GM12878 (cell line): ENCODE results near the gene AASDHPPT. TPM values are rescaled to one million over a fixed set of nuclear protein-coding genes. Genes with fewer than 3 reads are reported as not detected.

Experiments
- ATAC-seq: fragments of 200-7000 bp; cut with Tn5 transposase; 3 replicates; pipeline ENCODE4 v1.9.1; 2020; ENCODE audit warnings: mild to moderate bottlenecking, moderate library complexity
- BruUV-seq: library from RNA; stranded (reverse); fragments of 400-500 nt; replicated peaks from 2 replicates; lab custom pipeline; 2021; lab: Mats Ljungman, UMichigan
- CTCF ChIA-PET: fragments of 300-600 bp; sonication (Branson Sonifier 250); formaldehyde crosslinking; extraction: SDS; loops from one replicate; lab custom pipeline; 2021; ENCODE audit warnings: inconsistent platforms; lab: Yijun Ruan, JAX
- POLR2A ChIA-PET: fragments of 350-600 bp; formaldehyde crosslinking; extraction: SDS; loops from one replicate; lab custom pipeline; 2021; ENCODE audit warnings: inconsistent platforms; lab: Charles Lee
- RAD21 ChIA-PET: fragments of 300-600 bp; sonication (Branson Sonifier 250); formaldehyde crosslinking; loops from one replicate; lab custom pipeline; 2023; ENCODE audit warnings: antibody characterized with exemption; ENCODE audit not compliant: unreplicated experiment; lab: Charles Lee
- SMC1A ChIA-PET: fragments of 300-600 bp; sonication (Branson Sonifier 250); formaldehyde crosslinking; loops from one replicate; lab custom pipeline; 2023; ENCODE audit not compliant: unreplicated experiment, uncharacterized antibody; lab: Charles Lee
- DNase-seq: peaks from one replicate; pipeline ENCODE4 v3.0.0-alpha.2; 2011; ENCODE audit warnings: low read depth, low spot score
- FAIRE-seq: peaks from 3 replicates; lab custom pipeline; 2011; peaks lifted over from hg19 to GRCh38; lab: Jason Lieb, UNC
- H2AFZ ChIP-seq: 2 replicates; pipeline ENCODE4 v1.6.0; 2011; ENCODE audit warnings: low read depth, low read length, control low read depth; ENCODE audit not compliant: control insufficient read depth
- H3K27ac ChIP-seq: 2 replicates; pipeline ENCODE4 v1.5.1; 2011; ENCODE audit warnings: control low read depth; ENCODE audit not compliant: control insufficient read depth, insufficient read depth
- H3K27me3 ChIP-seq, 2 experiments: replicated peaks in 1 of 2; 2 replicates each; pipeline versions ENCODE4 v1.6.0 to v1.6.1; 2011; ENCODE audit warnings: low read length in 1 of 2; ENCODE audit not compliant: control insufficient read depth in 2 of 2, insufficient read depth in 2 of 2
- H3K36me3 ChIP-seq, 2 experiments: 2 replicates each; pipeline ENCODE4 v1.5.1; 2011; ENCODE audit warnings: low read length in 1 of 2; ENCODE audit not compliant: control insufficient read depth in 2 of 2, insufficient read depth in 2 of 2
- H3K4me1 ChIP-seq: 2 replicates; pipeline ENCODE4 v1.6.1; 2011; ENCODE audit warnings: mild to moderate bottlenecking, low read length, moderate library complexity, mixed read lengths; ENCODE audit not compliant: control insufficient read depth, insufficient read depth
- H3K4me2 ChIP-seq: 2 replicates; pipeline ENCODE4 v1.6.0; 2011; ENCODE audit warnings: control low read depth; ENCODE audit not compliant: control insufficient read depth, insufficient read depth
- H3K4me3 ChIP-seq: fragments of 200-600 bp; sonication (generic); 2 replicates; pipeline ENCODE4 v1.5.1; 2016
- H3K79me2 ChIP-seq: 2 replicates; pipeline ENCODE4 v1.6.0; 2011; ENCODE audit warnings: low read length; ENCODE audit not compliant: control insufficient read depth, insufficient read depth
- H3K9ac ChIP-seq: 2 replicates; pipeline ENCODE4 v1.8.0; 2011; ENCODE audit warnings: low read length, control low read depth, mixed read lengths; ENCODE audit not compliant: control insufficient read depth, insufficient read depth
- H3K9me3 ChIP-seq: replicated peaks from 3 replicates; pipeline ENCODE4 v1.5.1; 2011; ENCODE audit warnings: mild to moderate bottlenecking, low read length; ENCODE audit not compliant: control insufficient read depth, insufficient read depth
- H4K20me1 ChIP-seq: 2 replicates; pipeline ENCODE4 v1.6.0; 2011; ENCODE audit not compliant: control insufficient read depth, insufficient read depth
- CHD4 ChIP-seq: fragments of 200-600 bp; sonication (generic); IDR thresholded peaks from 2 replicates; pipeline ENCODE4 v1.6.1; 2016; ENCODE audit warnings: mild to moderate bottlenecking
- MTA3 ChIP-seq: IDR thresholded peaks from 2 replicates; pipeline ENCODE4 v1.6.1; 2012; ENCODE audit warnings: low read length, inconsistent platforms, borderline replicate concordance
- NFIC ChIP-seq: IDR thresholded peaks from 2 replicates; pipeline ENCODE4 v1.6.1; 2012; ENCODE audit warnings: low read depth, mild to moderate bottlenecking, inconsistent platforms, low read length, moderate library complexity
- POLR2AphosphoS2 ChIP-seq: IDR thresholded peaks from 2 replicates; pipeline ENCODE4 v1.6.1; 2011; ENCODE audit warnings: low read depth, mild to moderate bottlenecking, low read length, improper control_type of control experiment, moderate library complexity
- RELA ChIP-seq: fragments of 450-650 bp; IDR thresholded peaks from 2 replicates; pipeline ENCODE4 v1.8.0; 2014; ENCODE audit warnings: borderline replicate concordance; ENCODE audit not compliant: partially characterized antibody
- SMARCA5 ChIP-seq: fragments of 450-650 bp; IDR thresholded peaks from 2 replicates; pipeline ENCODE4 v1.6.1; 2017; ENCODE audit warnings: mild to moderate bottlenecking
- SMC3 ChIP-seq: IDR thresholded peaks from 2 replicates; pipeline ENCODE4 v1.6.1; 2011; ENCODE audit warnings: low read length, improper control_type of control experiment, borderline replicate concordance
- SREBF2 ChIP-seq: IDR thresholded peaks from 2 replicates; pipeline ENCODE4 v1.6.1; 2012; ENCODE audit warnings: mild to moderate bottlenecking, low read length
- SUZ12 ChIP-seq: fragments of 200-600 bp; sonication (generic); IDR thresholded peaks from one replicate; pipeline ENCODE4 v1.6.1; 2018; ENCODE audit warnings: antibody characterized with exemption, mild to moderate bottlenecking; ENCODE audit not compliant: unreplicated experiment
- TBL1XR1 ChIP-seq: IDR thresholded peaks from 2 replicates; pipeline ENCODE4 v1.6.1; 2012; ENCODE audit warnings: low read depth, low read length, improper control_type of control experiment
- ZBED1 ChIP-seq: IDR thresholded peaks from 2 replicates; pipeline ENCODE4 v1.6.1; 2016; ENCODE audit warnings: borderline replicate concordance
- in situ Hi-C: fragments of 300-500 bp; cut with MboI; formaldehyde crosslinking; loops from 9 replicates; pipeline ENCODE4 v1.14.3; 2018; ENCODE audit warnings: mixed read lengths
- intact Hi-C: fragments of 100-400 bp; cut with micrococcal nuclease; formaldehyde crosslinking; loops from one replicate; pipeline ENCODE4 v1.14.2; 2022; ENCODE audit not compliant: unreplicated experiment
- polyA plus RNA-seq, 11 experiments: library from polyadenylated mRNA; depleted of rRNA in 4 of 11; unstranded in 6 of 11; stranded (reverse) in 5 of 11; fragments of >200 nt; fragmentation: Nextera tagmentation in 4 of 11; fragmentation: Illumina TruSeq in 1 of 11; extraction: Ambion mirVana in 4 of 11; extraction: Trizol in 1 of 11; gene quantifications; 1 replicate in 1 of 11; 2 replicates in 10 of 11; pipeline versions ENCODE4 v1.2.1 to v1.2.3, GENCODE V29; 2011 to 2016; ENCODE audit warnings: inconsistent platforms in 2 of 11, missing spikeins in 2 of 11, low read depth in 1 of 11
- total RNA-seq, 4 experiments: library from RNA; depleted of rRNA in 3 of 4; stranded (reverse); fragments of >200 nt in 3 of 4; fragmentation: Illumina TruSeq in 1 of 4; extraction: Trizol in 1 of 4; gene quantifications; 2 replicates each; pipeline versions ENCODE4 v1.2.1 to v1.2.3, GENCODE V29; 2013 to 2021
- TF ChIP-seq, protein P1 (sequence below): fragments of 450-650 bp; IDR thresholded peaks from 2 replicates; pipeline ENCODE4 v1.6.1; 2014; ENCODE audit warnings: mild to moderate bottlenecking
- TF ChIP-seq, protein P2 (sequence below): fragments of 150-350 bp; IDR thresholded peaks from 2 replicates; pipeline ENCODE4 v1.6.1; 2016; ENCODE audit warnings: low read depth, low read length
- TF ChIP-seq, protein P3 (sequence below): fragments of 450-650 bp; conservative IDR thresholded peaks from 2 replicates; pipeline ENCODE4 v1.6.1; 2017; ENCODE audit warnings: mild to moderate bottlenecking, moderate library complexity

Gene AASDHPPT
- total and polyA plus RNA-seq, 10 of the 15 experiments (the other 5 are each of a cell fraction or from before 2014, with no cell fraction given) = 37.3 to 92.6 (median 50.5) TPM

DNA sequence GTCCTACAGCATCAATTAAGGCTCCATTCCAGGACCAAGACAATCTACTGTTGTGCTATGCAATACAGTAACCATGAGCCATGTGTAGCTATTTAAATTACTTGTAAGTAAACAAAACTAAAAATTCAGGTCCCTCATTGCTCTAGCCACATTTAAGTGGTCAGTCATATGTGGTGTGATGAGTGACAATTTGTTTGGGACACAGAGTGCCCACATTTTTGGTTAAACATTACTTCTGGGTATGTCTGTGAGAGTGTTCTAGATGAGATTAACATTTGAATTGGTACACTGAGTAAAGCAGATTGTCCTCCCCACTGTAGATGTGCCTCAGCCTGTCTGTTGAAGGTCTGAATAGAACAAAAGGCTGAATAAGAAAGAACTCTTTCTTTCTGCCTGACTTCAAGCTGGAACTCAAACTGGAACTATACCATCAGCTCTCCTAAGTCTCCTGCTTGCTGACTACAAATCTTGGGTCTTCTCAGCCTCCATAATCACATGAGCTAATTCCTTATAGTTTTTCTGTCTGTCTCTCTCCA lies 16.1 kb upstream of the AASDHPPT start:
- no peaks in the 10 kb centered on the region for H3K79me2 ChIP-seq
- no TSS peak for BruUV-seq
- H3K27ac ChIP-seq = no peak overlapping the region
- ChIA-PET POLR2A (interaction anchor here (1.0 kb wide), 1 partner anchor 19 kb away, joined by 3 read pairs; no protein-coding TSS in a partner anchor), RAD21 (interaction anchor here (1.2 kb wide), 1 partner anchor 16 kb away, joined by 5 read pairs; the partner anchor contains the start of genes AASDHPPT and KBTBD3), SMC1A (interaction anchor here (0.7 to 1.1 kb wide), 3 partner anchors 14 to 53 kb away, joined by 3 to 6 read pairs (median 3); partner anchors contain the start of genes AASDHPPT and KBTBD3), CTCF (interaction anchor here (1.0 to 1.9 kb wide), 2 partner anchors 10 to 12 kb away, joined by 4 to 5 read pairs; no protein-coding TSS in a partner anchor)
- no peak overlapping the region for H3K4me2 ChIP-seq
- H4K20me1 ChIP-seq = no peaks in the 10 kb centered on the region
- peaks cover 7% of the 10 kb centered on the region; the same call in 1 of the 2 replicates for H3K4me1 ChIP-seq
- H2AFZ ChIP-seq = no peak overlapping the region
- no peaks in the 10 kb centered on the region for H3K36me3 ChIP-seq
- intact Hi-C loops = no loop called here
- FAIRE-seq (no peak), ATAC-seq (peak; percentile 15), DNase-seq (no peak)
- H3K4me3 ChIP-seq = no peak overlapping the region
- in situ Hi-C loops = no loop called here
- H3K27me3 ChIP-seq = no peaks in the 10 kb centered on the region
- H3K9me3 ChIP-seq = no peaks in the 10 kb centered on the region; the same call in 2 of the 3 replicates
- H3K9ac ChIP-seq = no peak overlapping the region
- TF ChIP-seq, protein P1, sequence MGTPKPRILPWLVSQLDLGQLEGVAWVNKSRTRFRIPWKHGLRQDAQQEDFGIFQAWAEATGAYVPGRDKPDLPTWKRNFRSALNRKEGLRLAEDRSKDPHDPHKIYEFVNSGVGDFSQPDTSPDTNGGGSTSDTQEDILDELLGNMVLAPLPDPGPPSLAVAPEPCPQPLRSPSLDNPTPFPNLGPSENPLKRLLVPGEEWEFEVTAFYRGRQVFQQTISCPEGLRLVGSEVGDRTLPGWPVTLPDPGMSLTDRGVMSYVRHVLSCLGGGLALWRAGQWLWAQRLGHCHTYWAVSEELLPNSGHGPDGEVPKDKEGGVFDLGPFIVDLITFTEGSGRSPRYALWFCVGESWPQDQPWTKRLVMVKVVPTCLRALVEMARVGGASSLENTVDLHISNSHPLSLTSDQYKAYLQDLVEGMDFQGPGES = no peak
- TF ChIP-seq ZBED1 (no peak), MTA3 (no peak), CHD4 (no peak), SMC3 (no peak), POLR2AphosphoS2 (no peak), NFIC (no peak), SMARCA5 (no peak), SREBF2 (no peak), TBL1XR1 (no peak), RELA (no peak), SUZ12 (no peak)
- TF ChIP-seq, protein P2, sequence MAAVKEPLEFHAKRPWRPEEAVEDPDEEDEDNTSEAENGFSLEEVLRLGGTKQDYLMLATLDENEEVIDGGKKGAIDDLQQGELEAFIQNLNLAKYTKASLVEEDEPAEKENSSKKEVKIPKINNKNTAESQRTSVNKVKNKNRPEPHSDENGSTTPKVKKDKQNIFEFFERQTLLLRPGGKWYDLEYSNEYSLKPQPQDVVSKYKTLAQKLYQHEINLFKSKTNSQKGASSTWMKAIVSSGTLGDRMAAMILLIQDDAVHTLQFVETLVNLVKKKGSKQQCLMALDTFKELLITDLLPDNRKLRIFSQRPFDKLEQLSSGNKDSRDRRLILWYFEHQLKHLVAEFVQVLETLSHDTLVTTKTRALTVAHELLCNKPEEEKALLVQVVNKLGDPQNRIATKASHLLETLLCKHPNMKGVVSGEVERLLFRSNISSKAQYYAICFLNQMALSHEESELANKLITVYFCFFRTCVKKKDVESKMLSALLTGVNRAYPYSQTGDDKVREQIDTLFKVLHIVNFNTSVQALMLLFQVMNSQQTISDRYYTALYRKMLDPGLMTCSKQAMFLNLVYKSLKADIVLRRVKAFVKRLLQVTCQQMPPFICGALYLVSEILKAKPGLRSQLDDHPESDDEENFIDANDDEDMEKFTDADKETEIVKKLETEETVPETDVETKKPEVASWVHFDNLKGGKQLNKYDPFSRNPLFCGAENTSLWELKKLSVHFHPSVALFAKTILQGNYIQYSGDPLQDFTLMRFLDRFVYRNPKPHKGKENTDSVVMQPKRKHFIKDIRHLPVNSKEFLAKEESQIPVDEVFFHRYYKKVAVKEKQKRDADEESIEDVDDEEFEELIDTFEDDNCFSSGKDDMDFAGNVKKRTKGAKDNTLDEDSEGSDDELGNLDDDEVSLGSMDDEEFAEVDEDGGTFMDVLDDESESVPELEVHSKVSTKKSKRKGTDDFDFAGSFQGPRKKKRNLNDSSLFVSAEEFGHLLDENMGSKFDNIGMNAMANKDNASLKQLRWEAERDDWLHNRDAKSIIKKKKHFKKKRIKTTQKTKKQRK = no peak
- TF ChIP-seq, protein P3, sequence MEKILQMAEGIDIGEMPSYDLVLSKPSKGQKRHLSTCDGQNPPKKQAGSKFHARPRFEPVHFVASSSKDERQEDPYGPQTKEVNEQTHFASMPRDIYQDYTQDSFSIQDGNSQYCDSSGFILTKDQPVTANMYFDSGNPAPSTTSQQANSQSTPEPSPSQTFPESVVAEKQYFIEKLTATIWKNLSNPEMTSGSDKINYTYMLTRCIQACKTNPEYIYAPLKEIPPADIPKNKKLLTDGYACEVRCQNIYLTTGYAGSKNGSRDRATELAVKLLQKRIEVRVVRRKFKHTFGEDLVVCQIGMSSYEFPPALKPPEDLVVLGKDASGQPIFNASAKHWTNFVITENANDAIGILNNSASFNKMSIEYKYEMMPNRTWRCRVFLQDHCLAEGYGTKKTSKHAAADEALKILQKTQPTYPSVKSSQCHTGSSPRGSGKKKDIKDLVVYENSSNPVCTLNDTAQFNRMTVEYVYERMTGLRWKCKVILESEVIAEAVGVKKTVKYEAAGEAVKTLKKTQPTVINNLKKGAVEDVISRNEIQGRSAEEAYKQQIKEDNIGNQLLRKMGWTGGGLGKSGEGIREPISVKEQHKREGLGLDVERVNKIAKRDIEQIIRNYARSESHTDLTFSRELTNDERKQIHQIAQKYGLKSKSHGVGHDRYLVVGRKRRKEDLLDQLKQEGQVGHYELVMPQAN = no peak
